ENCODE results near the gene CAVIN3. TPM values are rescaled to one million over a fixed set of nuclear protein-coding genes. Genes with fewer than 3 reads are reported as not detected.

CAVIN3 gene, protein sequence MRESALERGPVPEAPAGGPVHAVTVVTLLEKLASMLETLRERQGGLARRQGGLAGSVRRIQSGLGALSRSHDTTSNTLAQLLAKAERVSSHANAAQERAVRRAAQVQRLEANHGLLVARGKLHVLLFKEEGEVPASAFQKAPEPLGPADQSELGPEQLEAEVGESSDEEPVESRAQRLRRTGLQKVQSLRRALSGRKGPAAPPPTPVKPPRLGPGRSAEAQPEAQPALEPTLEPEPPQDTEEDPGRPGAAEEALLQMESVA
- 10 to 100 TPM in 2 of 3 donors, 1 to 10 TPM in 1; 4.6 to 21.3 (median 20.7) TPM for total RNA-seq
- long read RNA-seq, donor 1, transcript CAVIN3-201 (2 exons, 1,174 nt): major isoform, 36 of 39 reads
- long read RNA-seq, donor 1, partial matches to known transcripts: 0 of 39 reads
- long read RNA-seq, donor 1, other reads (novel, unspliced or antisense): 3 of 39 reads
- long read RNA-seq, donor 2, transcript CAVIN3-201 (2 exons, 1,174 nt): major isoform, 15 of 16 reads
- long read RNA-seq, donor 2, partial matches to known transcripts: 0 of 16 reads
- long read RNA-seq, donor 2, other reads (novel, unspliced or antisense): 0 of 16 reads

DNA sequence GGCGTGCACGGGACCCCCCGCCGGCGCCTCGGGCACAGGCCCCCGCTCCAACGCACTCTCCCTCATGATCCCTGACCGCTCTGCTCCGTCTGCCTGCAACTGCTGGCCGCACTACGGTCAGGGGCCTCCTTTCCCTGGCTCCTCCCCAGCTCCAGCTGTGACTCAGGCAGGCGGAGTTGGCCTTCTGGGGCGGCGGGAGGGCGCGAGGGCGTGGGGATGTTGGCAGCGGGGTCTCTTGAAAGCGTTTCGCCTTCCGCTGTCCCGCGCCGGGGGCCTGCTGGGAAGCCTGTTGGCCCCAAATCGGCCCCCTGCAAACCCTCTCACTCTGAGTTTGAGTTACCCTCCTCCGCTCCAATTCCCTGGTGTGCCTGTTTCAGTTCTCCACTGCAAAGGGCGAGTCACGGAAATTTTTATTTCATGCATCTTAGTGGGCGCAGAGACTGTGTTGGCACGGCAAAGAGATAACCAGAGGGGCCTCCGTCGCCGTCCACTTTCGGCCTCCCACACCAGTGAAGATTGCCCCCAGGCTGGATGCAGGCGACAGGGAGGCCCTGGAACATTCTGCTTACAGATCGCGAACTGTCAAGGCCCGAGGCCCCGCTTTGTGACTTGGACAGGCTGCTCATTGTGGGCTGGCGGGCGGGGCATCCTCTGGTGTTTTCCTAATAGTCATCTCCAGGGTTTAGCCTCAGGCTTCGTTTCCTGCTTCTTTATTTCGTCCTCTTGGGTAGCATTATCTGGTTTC, at the start of gene CAVIN3:
Gene CAVIN3, minus strand, starts transcription at position 91 of the 745 bp plus-strand sequence. Its CDS starts 25 bp downstream, at position 66.
- peaks cover 6% of the 10 kb centered on the region for H3K4me1 ChIP-seq (ENCODE audit: low read depth)
- ATAC-seq (peak; percentile 75), DNase-seq (peak; percentile 57 to 82 (median 75))
- H3K9me3 ChIP-seq: no peaks in the 10 kb centered on the region
- H3K36me3 ChIP-seq (ENCODE audit: low read depth): no peaks in the 10 kb centered on the region
- intact Hi-C loops (cut with DNase I, micrococcal nuclease): no loop called here
- TF ChIP-seq, protein P1, sequence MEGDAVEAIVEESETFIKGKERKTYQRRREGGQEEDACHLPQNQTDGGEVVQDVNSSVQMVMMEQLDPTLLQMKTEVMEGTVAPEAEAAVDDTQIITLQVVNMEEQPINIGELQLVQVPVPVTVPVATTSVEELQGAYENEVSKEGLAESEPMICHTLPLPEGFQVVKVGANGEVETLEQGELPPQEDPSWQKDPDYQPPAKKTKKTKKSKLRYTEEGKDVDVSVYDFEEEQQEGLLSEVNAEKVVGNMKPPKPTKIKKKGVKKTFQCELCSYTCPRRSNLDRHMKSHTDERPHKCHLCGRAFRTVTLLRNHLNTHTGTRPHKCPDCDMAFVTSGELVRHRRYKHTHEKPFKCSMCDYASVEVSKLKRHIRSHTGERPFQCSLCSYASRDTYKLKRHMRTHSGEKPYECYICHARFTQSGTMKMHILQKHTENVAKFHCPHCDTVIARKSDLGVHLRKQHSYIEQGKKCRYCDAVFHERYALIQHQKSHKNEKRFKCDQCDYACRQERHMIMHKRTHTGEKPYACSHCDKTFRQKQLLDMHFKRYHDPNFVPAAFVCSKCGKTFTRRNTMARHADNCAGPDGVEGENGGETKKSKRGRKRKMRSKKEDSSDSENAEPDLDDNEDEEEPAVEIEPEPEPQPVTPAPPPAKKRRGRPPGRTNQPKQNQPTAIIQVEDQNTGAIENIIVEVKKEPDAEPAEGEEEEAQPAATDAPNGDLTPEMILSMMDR (IDR thresholded peaks at IDR 0.05): no peak
- H3K4me3 ChIP-seq: peak within 1 kb of the TSS; percentile 18

DNA sequence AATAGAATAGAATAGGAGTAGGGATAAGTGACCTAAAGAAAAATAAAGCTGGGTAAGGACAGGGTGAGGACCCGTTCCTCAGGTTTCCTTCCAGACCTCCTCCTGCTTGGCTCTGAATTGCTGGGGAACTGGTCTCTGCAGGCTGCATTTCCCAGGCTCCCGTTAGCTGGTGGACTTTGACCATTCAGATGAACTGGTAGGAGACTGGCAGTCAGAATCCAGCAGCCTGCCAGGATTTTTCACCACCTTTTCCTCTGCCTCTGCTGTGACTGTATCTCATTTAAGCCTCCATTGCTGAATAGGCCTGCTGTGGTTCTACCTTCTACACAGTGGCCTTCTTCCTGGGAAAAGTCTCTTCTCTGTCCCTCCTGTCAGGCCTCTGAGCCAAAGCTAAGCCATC, 45.4 kb upstream of the CAVIN3 start:
- no peak overlapping the region for H3K4me3 ChIP-seq
- H3K36me3 ChIP-seq (ENCODE audit: low read depth): no peaks in the 10 kb centered on the region
- intact Hi-C loops (cut with DNase I, micrococcal nuclease): no loop called here
- ATAC-seq (peak; percentile 85), DNase-seq (peak in 1 of 3 donors; percentile 67)
- H3K9me3 ChIP-seq: no peaks in the 10 kb centered on the region
- H3K4me1 ChIP-seq (ENCODE audit: low read depth): no peaks in the 10 kb centered on the region
- TF ChIP-seq, protein P1 (IDR thresholded peaks at IDR 0.05): no peak

DNA sequence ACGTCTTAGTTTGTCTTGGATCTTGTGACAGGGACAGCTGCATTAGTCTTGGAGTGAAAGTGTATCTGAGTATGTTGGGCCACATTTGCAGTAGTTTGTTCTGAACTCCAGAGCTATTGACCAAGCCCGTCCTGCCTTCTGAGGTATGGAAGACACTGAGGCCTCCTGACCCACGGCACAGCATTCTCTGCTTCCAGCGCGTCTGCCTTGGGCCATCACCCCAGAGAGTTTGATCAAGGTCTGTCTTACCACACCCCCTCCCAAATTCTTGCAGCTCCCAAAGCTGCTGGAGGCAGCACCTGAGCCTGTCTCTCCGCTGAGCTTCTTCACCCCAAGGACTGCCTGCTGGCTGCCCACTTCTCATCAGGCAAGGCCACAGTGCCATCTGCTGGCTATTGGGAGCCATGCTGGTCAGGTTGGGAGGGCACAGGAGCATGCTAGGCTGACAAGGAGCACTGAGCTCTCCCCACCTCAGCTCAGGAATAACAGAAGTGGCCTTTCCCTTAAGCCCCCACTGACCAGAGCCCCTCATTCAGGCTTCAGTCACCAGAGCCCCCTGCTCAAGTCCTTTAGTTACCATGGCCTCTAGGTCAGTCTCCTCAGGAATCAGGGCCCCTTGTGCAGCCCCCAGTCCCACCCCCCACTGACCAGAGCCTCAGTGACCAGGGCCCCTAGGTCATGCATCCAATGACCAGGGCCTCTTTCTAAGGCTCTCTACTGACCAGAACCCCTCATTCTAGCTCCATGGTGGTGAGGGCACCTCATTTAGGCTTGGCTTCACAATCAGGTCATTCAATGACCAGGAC, 42.8 kb upstream of the CAVIN3 start:
- Histone ChIP-seq H3K9me3 (no peaks in the 10 kb centered on the region), H3K4me1 (ENCODE audit: low read depth) (no peaks in the 10 kb centered on the region), H3K36me3 (ENCODE audit: low read depth) (no peaks in the 10 kb centered on the region), H3K4me3 (no peak overlapping the region)
- intact Hi-C loops (cut with DNase I, micrococcal nuclease): no loop called here
- DNase-seq: peak; percentile 64 to 84 (median 80)
- ATAC-seq: peak; percentile 94
- TF ChIP-seq, protein P1 (IDR thresholded peaks at IDR 0.05): peak; percentile 76

DNA sequence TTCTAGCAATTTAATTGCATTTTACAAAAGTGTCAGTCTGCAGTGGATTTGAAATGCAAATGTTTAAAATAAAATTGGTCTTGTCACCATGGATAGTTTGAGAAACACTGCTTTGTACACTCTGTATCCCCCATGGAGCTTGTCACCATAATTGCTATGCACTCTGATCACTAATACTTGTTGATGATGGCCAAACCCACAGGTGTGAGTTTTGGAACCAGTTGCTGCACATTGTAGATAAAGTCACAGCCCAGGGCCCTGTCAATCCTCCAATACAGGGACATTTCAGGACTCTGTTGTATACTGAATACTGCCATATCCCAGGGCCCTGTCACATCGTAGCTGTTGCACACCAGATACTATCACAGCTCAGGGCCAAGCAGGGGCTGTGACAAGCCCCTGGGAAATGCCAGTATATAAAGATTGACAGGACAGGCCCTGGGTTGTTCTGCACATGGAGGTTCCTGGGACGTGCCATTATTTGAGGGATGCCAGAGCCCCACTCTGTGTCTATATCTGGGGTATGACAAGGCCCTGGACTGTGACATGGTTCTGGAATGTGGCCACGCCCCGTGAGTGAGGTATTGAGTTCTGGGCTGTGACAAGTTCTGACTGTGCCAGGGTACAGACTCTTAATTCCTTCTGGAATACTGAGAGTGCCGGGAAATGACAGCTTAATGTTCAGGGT, 42.0 kb upstream of the CAVIN3 start:
- DNase-seq (no peak), ATAC-seq (no peak)
- no peaks in the 10 kb centered on the region for H3K4me1 ChIP-seq (ENCODE audit: low read depth)
- H3K4me3 ChIP-seq: no peak overlapping the region
- intact Hi-C loops (cut with DNase I, micrococcal nuclease): no loop called here
- H3K36me3 ChIP-seq (ENCODE audit: low read depth): no peaks in the 10 kb centered on the region
- no peaks in the 10 kb centered on the region for H3K9me3 ChIP-seq
- TF ChIP-seq, protein P1 (IDR thresholded peaks at IDR 0.05): no peak

DNA sequence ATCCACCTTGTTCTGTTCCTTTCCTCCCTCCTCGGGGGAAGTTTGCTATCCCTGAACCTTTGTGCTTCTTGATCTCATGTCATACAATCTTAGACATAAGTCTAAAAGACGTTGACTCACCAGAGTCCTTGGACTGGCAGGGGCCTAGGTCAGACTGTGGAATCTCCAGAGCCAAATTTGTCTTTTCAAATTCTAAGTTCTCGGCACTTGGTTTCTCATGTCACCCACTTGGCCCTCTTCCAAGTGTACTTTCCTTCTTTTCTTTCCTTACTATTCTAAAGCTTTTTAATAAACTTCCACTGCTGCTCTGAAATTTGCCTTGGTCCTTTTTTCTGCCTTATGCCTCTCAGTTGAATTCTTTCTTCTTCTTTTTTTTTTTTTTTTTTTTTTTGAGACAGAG, 39.9 kb upstream of the CAVIN3 start:
- DNase-seq (no peak), ATAC-seq (no peak)
- intact Hi-C loops (cut with DNase I, micrococcal nuclease): no loop called here
- TF ChIP-seq, protein P1 (IDR thresholded peaks at IDR 0.05): no peak
- no peaks in the 10 kb centered on the region for H3K9me3 ChIP-seq
- H3K36me3 ChIP-seq (ENCODE audit: low read depth): no peaks in the 10 kb centered on the region
- no peak overlapping the region for H3K4me3 ChIP-seq
- H3K4me1 ChIP-seq (ENCODE audit: low read depth): no peaks in the 10 kb centered on the region

All from mucosa of descending colon (tissue), 3 donors.